HepG2 (cell line): Measurements from ENCODE around the gene ZNRD2. TPM values are rescaled to one million over a fixed set of nuclear protein-coding genes. Genes with fewer than 3 reads are reported as not detected.

Experiments used
- CAMTA2 ChIP-seq: sonication (generic); formaldehyde crosslinking; IDR thresholded peaks from 2 replicates; pipeline ENCODE4 v1.4.0; 2020; ENCODE audit warnings: mild to moderate bottlenecking, missing genetic modification reagents, borderline replicate concordance
- FOXA1 ChIP-seq, 2 experiments: fragments of 450-650 bp in 1 of 2; sonication (generic) in 1 of 2; formaldehyde crosslinking in 1 of 2; IDR thresholded peaks; 2 replicates each; pipeline versions ENCODE4 v1.4.0 to v1.6.1; 2016 to 2020; ENCODE audit warnings: missing genetic modification reagents in 1 of 2
- GABPB1 ChIP-seq: IDR thresholded peaks from 2 replicates; pipeline ENCODE4 v1.6.1; 2016; ENCODE audit warnings: mild to moderate bottlenecking, missing genetic modification reagents, moderate library complexity, missing compliant biosample characterization
- KDM5A ChIP-seq: fragments of 200-600 bp; sonication (generic); IDR thresholded peaks from 2 replicates; pipeline ENCODE4 v1.7.0; 2018; ENCODE audit warnings: antibody characterized with exemption, mild to moderate bottlenecking, low read length, borderline replicate concordance
- KLF16 ChIP-seq, 2 experiments: sonication (generic) in 1 of 2; formaldehyde crosslinking in 1 of 2; IDR thresholded peaks; 2 replicates each; pipeline versions ENCODE4 v1.6.1 to v1.8.0; 2016 to 2023; ENCODE audit warnings: missing genetic modification reagents in 2 of 2, missing compliant biosample characterization in 1 of 2
- MEF2D ChIP-seq: sonication (generic); formaldehyde crosslinking; IDR thresholded peaks from 2 replicates; pipeline ENCODE4 v1.5.1; 2020; ENCODE audit warnings: mild to moderate bottlenecking, missing genetic modification reagents
- RCOR2 ChIP-seq: IDR thresholded peaks from 2 replicates; pipeline ENCODE4 v1.6.1; 2016; ENCODE audit warnings: missing biosample characterization, missing genetic modification reagents
- SIX4 ChIP-seq: sonication (generic); formaldehyde crosslinking; IDR thresholded peaks from 2 replicates; pipeline ENCODE4 v1.4.0; 2020; ENCODE audit warnings: missing genetic modification reagents
- SNRNP70 ChIP-seq: fragments of 200-400 bp; formaldehyde crosslinking; IDR thresholded peaks from 2 replicates; pipeline ENCODE4 v1.6.1; 2017; ENCODE audit warnings: mild to moderate bottlenecking, low read depth, low read length, moderate library complexity
- SP2 ChIP-seq: sonication (generic); formaldehyde crosslinking; IDR thresholded peaks from 2 replicates; pipeline ENCODE4 v1.5.1; 2020; ENCODE audit warnings: mild to moderate bottlenecking, missing genetic modification reagents
- SP5 ChIP-seq: IDR thresholded peaks from 2 replicates; pipeline ENCODE4 v1.6.1; 2016; ENCODE audit warnings: low read depth, borderline replicate concordance
- THAP11 ChIP-seq: IDR thresholded peaks from 2 replicates; pipeline ENCODE4 v1.6.1; 2016; ENCODE audit warnings: missing biosample characterization, missing genetic modification reagents
- THAP7 ChIP-seq: sonication (generic); formaldehyde crosslinking; IDR thresholded peaks from 2 replicates; pipeline ENCODE4 v1.8.1; 2023; ENCODE audit warnings: mild to moderate bottlenecking, missing genetic modification reagents
- ZBTB14 ChIP-seq: sonication (generic); formaldehyde crosslinking; IDR thresholded peaks from 2 replicates; pipeline ENCODE4 v1.4.0; 2020; ENCODE audit warnings: missing genetic modification reagents
- ZNF33A ChIP-seq: sonication (generic); formaldehyde crosslinking; IDR thresholded peaks from 2 replicates; pipeline ENCODE4 v1.5.1; 2020; ENCODE audit warnings: missing genetic modification reagents, mild to moderate bottlenecking, moderate library complexity, borderline replicate concordance
- ZNF550 ChIP-seq: sonication (generic); formaldehyde crosslinking; IDR thresholded peaks from 2 replicates; pipeline ENCODE4 v1.4.0; 2020; ENCODE audit warnings: mild to moderate bottlenecking, missing genetic modification reagents, borderline replicate concordance
- ZNF556 ChIP-seq: sonication (generic); formaldehyde crosslinking; IDR thresholded peaks from 2 replicates; pipeline ENCODE4 v1.4.0; 2020; ENCODE audit warnings: mild to moderate bottlenecking, missing genetic modification reagents, borderline replicate concordance
- ZNF574 ChIP-seq: sonication (generic); formaldehyde crosslinking; IDR thresholded peaks from 2 replicates; pipeline ENCODE4 v1.4.0; 2020; ENCODE audit warnings: missing genetic modification reagents
- ZNF687 ChIP-seq: sonication (generic); formaldehyde crosslinking; IDR thresholded peaks from 2 replicates; pipeline ENCODE4 v1.5.1; 2020; ENCODE audit warnings: mild to moderate bottlenecking, missing genetic modification reagents, moderate library complexity
- ZNF777 ChIP-seq: sonication (generic); formaldehyde crosslinking; IDR thresholded peaks from 2 replicates; pipeline ENCODE4 v1.4.0; 2020; ENCODE audit warnings: missing genetic modification reagents
- polyA plus RNA-seq, 8 experiments: library from polyadenylated mRNA; depleted of rRNA in 3 of 8; stranded (reverse) in 7 of 8; unstranded in 1 of 8; fragments of >200 nt; fragmentation: Illumina TruSeq in 4 of 8; extraction: Trizol in 4 of 8; gene quantifications; 2 replicates each; pipeline versions ENCODE4 v1.2.1 to v1.2.3, GENCODE V29; 2011 to 2016; ENCODE audit warnings: low read depth in 4 of 8, missing spikeins in 1 of 8, mixed read lengths in 1 of 8; ENCODE audit not compliant: insufficient read depth in 1 of 8
- total RNA-seq, 5 experiments: library from RNA; depleted of rRNA; stranded (reverse); fragments of >200 nt; fragmentation: Illumina TruSeq; extraction: Trizol; gene quantifications; 2 replicates each; pipeline ENCODE4 v1.2.3, GENCODE V29; 2016; ENCODE audit warnings: low read depth in 1 of 5

ZNRD2 gene
- total and polyA plus RNA-seq, 2 of the 13 experiments (the other 11 are each of a cell fraction or from before 2014, with no cell fraction given), result 29.2 to 34.0 TPM

GRCh38 chr11:65569973-65570918, at the start of gene ZNRD2 (continued):
- TF ChIP-seq ZNF777 (CRISPR knock-in tag) (peak; percentile 75), ZNF687 (peak; percentile 96), SIX4 (CRISPR knock-in tag) (0 out of 2 replicates have a peak, but pooled peaks have one; percentile 34), SNRNP70 (no peak), THAP11 (CRISPR knock-in tag) (peak; percentile 96), THAP7 (peak; percentile 87; the same call in 1 of the 2 replicates), MEF2D (CRISPR knock-in tag) (peak; percentile 96), SP5 (CRISPR knock-in tag) (peak; percentile 91), ZBTB14 (CRISPR knock-in tag) (no peak), ZNF33A (CRISPR knock-in tag) (no peak), ZNF556 (CRISPR knock-in tag) (peak; percentile 76; the same call in 1 of the 2 replicates), KLF16 (CRISPR knock-in tag; IDR thresholded peaks at IDR 0.05) (peak in 1 of 2 experiments; percentile 96; a peak in 2 of 4 replicates), FOXA1 (IDR thresholded peaks at IDR 0.05) (no peak), FOXA1 (CRISPR knock-in tag; IDR thresholded peaks at IDR 0.05) (no peak), ZNF574 (peak; percentile 96), KDM5A (peak; percentile 98), RCOR2 (peak; percentile 76), SP2 (peak; percentile 84), GABPB1 (CRISPR knock-in tag) (peak; percentile 100), ZNF550 (CRISPR knock-in tag) (no peak), CAMTA2 (CRISPR knock-in tag) (peak; percentile 44; the same call in 1 of the 2 replicates)
